Measurements from ENCODE around the gene BABAM2.
A peak's percentile ranks its signal among the peaks of the same experiment; 100 is the strongest.

BABAM2 gene

GRCh38 chr2:27954221-27954673, 63.7 kb downstream of the BABAM2 start:
- peak overlapping the region; percentile 47 for H3K9ac ChIP-seq (ENCODE audit: low read depth, low read length)
- H4K20me1 ChIP-seq (ENCODE audit: insufficient read depth, low read length), result no peaks in the 10 kb centered on the region
- no peaks in the 10 kb centered on the region for H3K27me3 ChIP-seq (ENCODE audit: insufficient read depth, low read length, poor library complexity)
- H3K4me3 ChIP-seq (ENCODE audit: low read depth in 1 of 2, low read length in 2 of 2), result no peak overlapping the region
- H3K4me2 ChIP-seq (ENCODE audit: insufficient read depth, low read length), result peak overlapping the region; percentile 56
- H3K79me2 ChIP-seq (ENCODE audit: insufficient read depth, low read length), result peaks cover 56% of the 10 kb centered on the region
- ATAC-seq (ENCODE audit: insufficient read depth, low read depth), result no peak
- H3K9me3 ChIP-seq (ENCODE audit: insufficient read depth, low read length, severe bottlenecking), result peaks cover 3% of the 10 kb centered on the region
- no peaks in the 10 kb centered on the region for H3K36me3 ChIP-seq (ENCODE audit: insufficient read depth, low read length)
- no peak for TF ChIP-seq EZH2 (IDR thresholded peaks at IDR 0.05; ENCODE audit: borderline replicate concordance, low read depth, low read length, severe bottlenecking)
- TF ChIP-seq, protein P1, sequence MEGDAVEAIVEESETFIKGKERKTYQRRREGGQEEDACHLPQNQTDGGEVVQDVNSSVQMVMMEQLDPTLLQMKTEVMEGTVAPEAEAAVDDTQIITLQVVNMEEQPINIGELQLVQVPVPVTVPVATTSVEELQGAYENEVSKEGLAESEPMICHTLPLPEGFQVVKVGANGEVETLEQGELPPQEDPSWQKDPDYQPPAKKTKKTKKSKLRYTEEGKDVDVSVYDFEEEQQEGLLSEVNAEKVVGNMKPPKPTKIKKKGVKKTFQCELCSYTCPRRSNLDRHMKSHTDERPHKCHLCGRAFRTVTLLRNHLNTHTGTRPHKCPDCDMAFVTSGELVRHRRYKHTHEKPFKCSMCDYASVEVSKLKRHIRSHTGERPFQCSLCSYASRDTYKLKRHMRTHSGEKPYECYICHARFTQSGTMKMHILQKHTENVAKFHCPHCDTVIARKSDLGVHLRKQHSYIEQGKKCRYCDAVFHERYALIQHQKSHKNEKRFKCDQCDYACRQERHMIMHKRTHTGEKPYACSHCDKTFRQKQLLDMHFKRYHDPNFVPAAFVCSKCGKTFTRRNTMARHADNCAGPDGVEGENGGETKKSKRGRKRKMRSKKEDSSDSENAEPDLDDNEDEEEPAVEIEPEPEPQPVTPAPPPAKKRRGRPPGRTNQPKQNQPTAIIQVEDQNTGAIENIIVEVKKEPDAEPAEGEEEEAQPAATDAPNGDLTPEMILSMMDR (IDR thresholded peaks at IDR 0.05; ENCODE audit: borderline replicate concordance, extremely low read depth, low read length, poor library complexity, severe bottlenecking), result no peak
- DNase-seq, result no peak
- H3K27ac ChIP-seq (ENCODE audit: low read length), result peak overlapping the region; percentile 91
- peaks cover 77% of the 10 kb centered on the region for H3K4me1 ChIP-seq (ENCODE audit: insufficient read depth, low read length)
- peak overlapping the region; percentile 24; the same call in 1 of the 2 replicates for H2AFZ ChIP-seq (ENCODE audit: low read depth, low read length)

GRCh38 chr2:27954771-27955383, 64.3 kb downstream of the BABAM2 start:
- ATAC-seq (ENCODE audit: insufficient read depth, low read depth) (peak; percentile 95), DNase-seq (peak; percentile 82)
- H3K27ac ChIP-seq (ENCODE audit: low read length), result peak overlapping the region; percentile 91
- peaks cover 83% of the 10 kb centered on the region for H3K4me1 ChIP-seq (ENCODE audit: insufficient read depth, low read length)
- H3K9ac ChIP-seq (ENCODE audit: low read depth, low read length), result peak overlapping the region; percentile 47
- peak overlapping the region in 1 of 2 experiments; percentile 25; a peak in 1 of 4 replicates for H3K4me3 ChIP-seq (ENCODE audit: low read depth in 1 of 2, low read length in 2 of 2)
- no peak for TF ChIP-seq EZH2 (IDR thresholded peaks at IDR 0.05; ENCODE audit: borderline replicate concordance, low read depth, low read length, severe bottlenecking)
- TF ChIP-seq, protein P1 (IDR thresholded peaks at IDR 0.05; ENCODE audit: borderline replicate concordance, extremely low read depth, low read length, poor library complexity, severe bottlenecking), result peak; percentile 48
- peaks cover 61% of the 10 kb centered on the region for H3K79me2 ChIP-seq (ENCODE audit: insufficient read depth, low read length)
- H3K4me2 ChIP-seq (ENCODE audit: insufficient read depth, low read length), result peak overlapping the region; percentile 56
- peaks cover 3% of the 10 kb centered on the region for H3K9me3 ChIP-seq (ENCODE audit: insufficient read depth, low read length, severe bottlenecking)
- H2AFZ ChIP-seq (ENCODE audit: low read depth, low read length), result peak overlapping the region; percentile 21; the same call in 1 of the 2 replicates
- H3K36me3 ChIP-seq (ENCODE audit: insufficient read depth, low read length), result no peaks in the 10 kb centered on the region
- no peaks in the 10 kb centered on the region for H3K27me3 ChIP-seq (ENCODE audit: insufficient read depth, low read length, poor library complexity)
- H4K20me1 ChIP-seq (ENCODE audit: insufficient read depth, low read length), result no peaks in the 10 kb centered on the region

DNA sequence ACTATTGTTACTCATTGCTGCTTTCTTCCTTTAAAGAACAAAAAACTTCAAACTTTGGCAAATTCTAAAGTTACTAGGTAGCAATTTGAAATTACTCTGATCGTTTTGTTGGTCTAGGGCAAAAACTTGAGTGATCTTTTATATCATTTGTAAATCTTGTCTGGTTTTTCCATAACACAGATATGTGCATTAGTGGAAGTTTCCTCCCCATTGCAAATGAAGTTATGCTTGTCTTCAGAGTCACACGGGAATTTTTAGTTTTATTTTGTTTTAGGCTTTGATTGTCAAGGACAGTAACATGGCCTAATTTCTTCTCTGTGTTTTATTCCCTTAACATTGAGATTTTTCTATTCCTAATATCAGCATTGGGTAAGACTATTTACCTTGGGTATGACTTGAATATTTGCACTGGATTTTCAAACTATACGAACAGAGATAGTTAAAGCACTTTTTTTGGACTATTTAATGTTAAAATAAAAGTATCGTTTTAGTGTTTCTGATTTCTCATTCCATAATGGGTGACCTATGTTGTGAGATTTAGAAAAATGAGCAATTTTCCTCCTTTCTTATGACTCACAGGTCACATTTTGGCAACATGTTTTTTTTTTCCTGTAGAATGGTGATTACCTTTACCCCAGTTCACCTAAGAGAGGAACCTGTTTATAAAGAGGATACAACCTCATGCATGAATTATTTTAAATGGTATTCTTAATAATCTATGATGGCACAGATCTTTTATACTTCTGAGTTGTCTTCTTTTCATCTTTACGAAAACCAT, 65.0 kb downstream of the BABAM2 start:
- peaks cover 88% of the 10 kb centered on the region for H3K4me1 ChIP-seq (ENCODE audit: insufficient read depth, low read length)

More for the DNA sequence above, 65.0 kb downstream of the BABAM2 start:
- Histone ChIP-seq H3K9ac (ENCODE audit: low read depth, low read length) (peak overlapping the region; percentile 47), H3K4me2 (ENCODE audit: insufficient read depth, low read length) (peak overlapping the region; percentile 56), H3K9me3 (ENCODE audit: insufficient read depth, low read length, severe bottlenecking) (peaks cover 3% of the 10 kb centered on the region), H4K20me1 (ENCODE audit: insufficient read depth, low read length) (no peaks in the 10 kb centered on the region), H3K27me3 (ENCODE audit: insufficient read depth, low read length, poor library complexity) (no peaks in the 10 kb centered on the region), H3K36me3 (ENCODE audit: insufficient read depth, low read length) (no peaks in the 10 kb centered on the region), H3K79me2 (ENCODE audit: insufficient read depth, low read length) (peaks cover 62% of the 10 kb centered on the region), H2AFZ (ENCODE audit: low read depth, low read length) (peak overlapping the region; percentile 7; the same call in 1 of the 2 replicates), H3K4me3 (ENCODE audit: low read depth in 1 of 2, low read length in 2 of 2) (peak overlapping the region in 1 of 2 experiments; percentile 25; a peak in 1 of 4 replicates), H3K27ac (ENCODE audit: low read length) (peak overlapping the region; percentile 91)
- no peak for TF ChIP-seq EZH2 (IDR thresholded peaks at IDR 0.05; ENCODE audit: borderline replicate concordance, low read depth, low read length, severe bottlenecking)
- TF ChIP-seq, protein P1 (IDR thresholded peaks at IDR 0.05; ENCODE audit: borderline replicate concordance, extremely low read depth, low read length, poor library complexity, severe bottlenecking), result no peak
- DNase-seq (no peak), ATAC-seq (ENCODE audit: insufficient read depth, low read depth) (no peak)

Data from DND-41 (cell line).